HFFc6 (cell line): ENCODE measurements around the gene MRPS9. TPM values are rescaled to one million over a fixed set of nuclear protein-coding genes. Genes with fewer than 3 reads are reported as not detected.

ENCODE experiments used
- DNase-seq: peaks from one replicate; pipeline ENCODE4 v3.0.0-alpha.2; 2018
- H3K27ac Mint-ChIP-seq: 2 replicates; pipeline ENCODE4 v1.8.0; 2020; ENCODE audit warnings: mild to moderate bottlenecking, mixed read lengths
- H3K27me3 Mint-ChIP-seq: 2 replicates; pipeline ENCODE4 v1.8.0; 2021; ENCODE audit warnings: mild to moderate bottlenecking, moderate library complexity, mixed read lengths; ENCODE audit not compliant: insufficient read depth
- H3K36me3 Mint-ChIP-seq: 2 replicates; pipeline ENCODE4 v1.8.0; 2021; ENCODE audit warnings: low read depth, mixed read lengths
- H3K4me1 Mint-ChIP-seq: 2 replicates; pipeline ENCODE4 v1.8.0; 2020; ENCODE audit warnings: low read depth, mixed read lengths
- H3K4me3 Mint-ChIP-seq: 2 replicates; pipeline ENCODE4 v1.8.0; 2020; ENCODE audit warnings: mild to moderate bottlenecking, moderate library complexity, mixed read lengths
- H3K9me3 Mint-ChIP-seq: 2 replicates; pipeline ENCODE4 v1.8.0; 2020; ENCODE audit warnings: mild to moderate bottlenecking, mixed read lengths
- total RNA-seq, 6 experiments: library from RNA; stranded (reverse); fragmentation: NEBNext Ultra II Directional; extraction: Animal tissue kit (Norgen Biotek cat#: 25700); gene quantifications; 2 replicates in 1 of 6; 3 replicates in 5 of 6; pipeline ENCODE4 v1.2.3, GENCODE V29; 2021
- TF ChIP-seq, protein P1 (sequence below): fragments of 200-600 bp; sonication (generic); IDR thresholded peaks from 2 replicates; pipeline ENCODE4 v1.5.0; 2021; ENCODE audit warnings: antibody characterized with exemption, mild to moderate bottlenecking

The MRPS9 gene
- total RNA-seq, 6 experiments from 2014 or later = 20.4 to 33.0 (median 28.0) TPM

DNA sequence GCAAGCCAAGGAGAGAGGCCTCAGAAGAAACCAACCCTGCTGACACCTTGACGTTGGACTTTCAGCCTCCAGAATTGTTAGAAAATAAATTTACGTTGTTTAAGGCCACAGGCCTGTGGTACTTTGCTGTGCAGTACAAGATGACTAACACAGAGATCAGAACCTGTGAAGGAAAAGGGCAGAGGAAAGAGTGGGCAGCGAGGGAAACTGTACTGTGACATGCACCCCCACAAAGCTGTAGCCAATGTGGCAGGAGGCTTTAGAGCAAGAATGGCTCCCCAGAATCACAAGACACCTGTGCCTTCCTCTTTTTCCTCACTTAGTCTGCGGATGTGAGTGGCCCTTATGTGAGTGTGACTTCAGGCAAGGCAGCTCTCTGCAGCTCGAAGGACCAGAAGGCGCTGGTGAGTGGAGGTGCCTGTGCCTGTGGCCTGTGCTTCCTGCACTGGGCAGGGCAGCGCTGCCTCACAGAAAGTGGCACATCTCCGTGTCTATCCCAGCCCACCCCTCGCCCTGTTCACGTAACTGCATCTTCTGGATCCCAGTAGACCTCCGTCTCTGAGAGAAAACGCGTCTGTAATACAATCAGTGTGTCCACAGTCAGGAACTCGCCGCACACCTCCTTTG lies 89.5 kb downstream of the MRPS9 start:
- TF ChIP-seq, protein P1, sequence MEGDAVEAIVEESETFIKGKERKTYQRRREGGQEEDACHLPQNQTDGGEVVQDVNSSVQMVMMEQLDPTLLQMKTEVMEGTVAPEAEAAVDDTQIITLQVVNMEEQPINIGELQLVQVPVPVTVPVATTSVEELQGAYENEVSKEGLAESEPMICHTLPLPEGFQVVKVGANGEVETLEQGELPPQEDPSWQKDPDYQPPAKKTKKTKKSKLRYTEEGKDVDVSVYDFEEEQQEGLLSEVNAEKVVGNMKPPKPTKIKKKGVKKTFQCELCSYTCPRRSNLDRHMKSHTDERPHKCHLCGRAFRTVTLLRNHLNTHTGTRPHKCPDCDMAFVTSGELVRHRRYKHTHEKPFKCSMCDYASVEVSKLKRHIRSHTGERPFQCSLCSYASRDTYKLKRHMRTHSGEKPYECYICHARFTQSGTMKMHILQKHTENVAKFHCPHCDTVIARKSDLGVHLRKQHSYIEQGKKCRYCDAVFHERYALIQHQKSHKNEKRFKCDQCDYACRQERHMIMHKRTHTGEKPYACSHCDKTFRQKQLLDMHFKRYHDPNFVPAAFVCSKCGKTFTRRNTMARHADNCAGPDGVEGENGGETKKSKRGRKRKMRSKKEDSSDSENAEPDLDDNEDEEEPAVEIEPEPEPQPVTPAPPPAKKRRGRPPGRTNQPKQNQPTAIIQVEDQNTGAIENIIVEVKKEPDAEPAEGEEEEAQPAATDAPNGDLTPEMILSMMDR = no peak
- H3K4me3 Mint-ChIP-seq = no peak overlapping the region
- no peak overlapping the region for H3K27ac Mint-ChIP-seq
- H3K27me3 Mint-ChIP-seq = peaks cover 22% of the 10 kb centered on the region
- no peak for DNase-seq
- H3K36me3 Mint-ChIP-seq = no peaks in the 10 kb centered on the region
- H3K4me1 Mint-ChIP-seq = no peaks in the 10 kb centered on the region
- no peaks in the 10 kb centered on the region for H3K9me3 Mint-ChIP-seq

DNA sequence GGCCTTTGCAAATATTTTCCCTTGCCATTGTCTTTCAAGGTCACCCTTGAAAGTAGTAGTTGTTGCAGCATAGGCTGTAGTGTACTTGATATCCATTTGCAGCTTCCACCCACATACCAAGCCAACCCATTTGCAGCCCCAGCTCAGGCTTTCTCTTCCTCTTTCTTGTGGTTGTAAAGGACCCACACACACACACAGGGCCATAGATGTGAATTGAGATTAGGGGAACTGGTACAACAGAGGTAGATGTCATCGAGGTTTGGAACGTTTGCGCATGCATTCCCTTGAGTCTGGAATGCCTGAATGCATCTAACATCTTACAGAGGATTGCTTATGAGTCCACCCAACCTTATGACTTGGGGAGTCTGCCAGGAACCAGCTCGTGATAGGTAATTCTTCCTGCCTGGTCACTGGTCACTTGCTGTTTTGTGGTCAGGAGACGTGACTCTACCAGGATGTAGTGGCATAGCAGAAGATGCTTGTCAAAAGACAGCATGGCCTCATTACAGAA lies 91.9 kb downstream of the MRPS9 start:
- no peak for DNase-seq
- Mint-ChIP-seq H3K36me3 (no peaks in the 10 kb centered on the region), H3K9me3 (no peaks in the 10 kb centered on the region), H3K27me3 (peaks cover 18% of the 10 kb centered on the region), H3K27ac (no peak overlapping the region), H3K4me3 (no peak overlapping the region), H3K4me1 (no peaks in the 10 kb centered on the region)
- TF ChIP-seq, protein P1 = no peak

DNA sequence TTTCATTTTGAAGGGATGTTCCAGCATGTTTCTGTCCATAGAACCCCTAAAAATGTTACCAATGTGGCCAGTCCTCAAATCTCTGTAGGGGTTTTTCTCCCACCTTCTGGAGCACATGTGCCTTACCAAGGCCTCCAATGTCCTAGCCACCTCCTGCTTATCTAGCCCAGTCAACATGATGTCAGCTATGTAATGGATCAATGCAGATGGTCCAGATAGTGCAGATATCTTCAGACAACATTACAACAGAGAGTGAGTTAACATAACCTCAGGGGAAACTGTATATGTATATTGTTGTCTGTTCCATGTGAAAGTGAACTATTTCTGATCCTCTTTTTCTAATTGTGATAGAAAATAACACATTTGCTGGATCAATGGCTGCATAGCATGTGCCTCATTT lies 92.7 kb downstream of the MRPS9 start:
- TF ChIP-seq, protein P1 = no peak
- Mint-ChIP-seq H3K36me3 (no peaks in the 10 kb centered on the region), H3K4me1 (no peaks in the 10 kb centered on the region), H3K4me3 (no peak overlapping the region), H3K27me3 (peaks cover 18% of the 10 kb centered on the region), H3K9me3 (no peaks in the 10 kb centered on the region), H3K27ac (no peak overlapping the region)
- no peak for DNase-seq

DNA sequence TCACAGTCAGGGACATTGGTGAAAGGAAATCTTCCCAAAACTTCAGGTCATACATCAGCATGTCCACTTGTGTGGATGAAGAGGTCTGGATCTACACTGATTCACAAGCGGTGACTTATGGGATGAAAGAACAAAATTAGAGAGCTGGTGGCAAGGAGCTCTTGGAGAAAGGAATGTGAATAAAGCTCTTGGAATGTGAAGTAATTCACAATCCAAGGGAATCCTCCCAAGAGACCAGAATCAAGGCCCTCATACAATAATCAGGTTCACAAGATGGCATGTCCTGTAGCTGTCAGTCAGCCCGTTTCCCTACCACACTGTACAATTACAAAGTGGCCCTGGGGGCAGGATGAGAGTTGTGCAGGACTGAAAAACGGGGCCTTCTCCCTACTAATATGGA lies 96.2 kb downstream of the MRPS9 start:
- Mint-ChIP-seq H3K4me1 (no peaks in the 10 kb centered on the region), H3K9me3 (no peaks in the 10 kb centered on the region), H3K27ac (no peak overlapping the region), H3K36me3 (no peaks in the 10 kb centered on the region), H3K27me3 (peaks cover 6% of the 10 kb centered on the region), H3K4me3 (no peak overlapping the region)
- TF ChIP-seq, protein P1 = no peak
- no peak for DNase-seq

DNA sequence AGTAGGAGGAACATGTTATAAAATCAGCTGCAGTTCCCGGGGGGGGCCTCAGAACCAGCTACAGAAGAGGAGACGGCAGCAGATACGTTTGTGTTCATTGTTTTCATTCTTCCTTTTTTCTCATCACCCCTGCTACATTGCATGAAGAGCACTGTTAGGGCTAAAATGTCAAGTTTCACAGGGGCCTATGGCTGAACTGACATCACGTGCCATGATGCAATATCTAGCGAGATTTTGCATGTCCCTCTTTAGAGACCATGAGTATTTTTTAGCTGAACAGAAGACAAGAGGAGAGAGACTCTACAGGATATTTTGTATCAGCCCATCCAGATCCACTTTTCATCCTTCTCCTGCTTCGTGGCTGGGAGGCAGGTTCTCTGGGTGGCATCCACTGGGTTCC lies 97.6 kb downstream of the MRPS9 start:
- Mint-ChIP-seq H3K27me3 (peaks cover 15% of the 10 kb centered on the region), H3K9me3 (no peaks in the 10 kb centered on the region), H3K4me1 (no peaks in the 10 kb centered on the region), H3K36me3 (no peaks in the 10 kb centered on the region), H3K4me3 (no peak overlapping the region), H3K27ac (no peak overlapping the region)
- DNase-seq = no peak
- TF ChIP-seq, protein P1 = no peak
